Progenitor cell of endocrine pancreas (in vitro differentiated cells): ENCODE data around the gene NEMP2. TPM values are rescaled to one million over a fixed set of nuclear protein-coding genes. Genes with fewer than 3 reads are reported as not detected.

Source experiments
- DNase-seq: peaks from one replicate; pipeline ENCODE4 v3.0.0; 2021; ENCODE audit warnings: low spot score; ENCODE audit not compliant: unreplicated experiment
- H3K27ac Mint-ChIP-seq: 2 replicates; pipeline ENCODE4 v1.8.0; 2021; ENCODE audit warnings: mild to moderate bottlenecking, moderate library complexity, mixed read lengths
- H3K27me3 Mint-ChIP-seq: 2 replicates; pipeline ENCODE4 v1.8.0; 2021; ENCODE audit warnings: mixed read lengths
- H3K36me3 Mint-ChIP-seq: 2 replicates; pipeline ENCODE4 v1.8.0; 2022; ENCODE audit warnings: mixed read lengths; ENCODE audit not compliant: insufficient read depth
- H3K4me1 Mint-ChIP-seq: 2 replicates; pipeline ENCODE4 v1.8.0; 2021; ENCODE audit warnings: low read depth, mixed read lengths
- H3K4me3 Mint-ChIP-seq: 2 replicates; pipeline ENCODE4 v1.8.0; 2021; ENCODE audit warnings: low read depth, mild to moderate bottlenecking, moderate library complexity, mixed read lengths
- H3K9me3 Mint-ChIP-seq: 2 replicates; pipeline ENCODE4 v1.8.0; 2021; ENCODE audit warnings: low read depth, mixed read lengths
- CTCF ChIP-seq: fragments of 200-600 bp; sonication (generic); IDR thresholded peaks from one replicate; pipeline ENCODE4 v1.5.0; 2021; ENCODE audit warnings: antibody characterized with exemption, mild to moderate bottlenecking; ENCODE audit not compliant: unreplicated experiment
- total RNA-seq: library from RNA; stranded (reverse); gene quantifications from 2 replicates; pipeline ENCODE4 v1.2.1, GENCODE V29; 2021

NEMP2 gene
- total RNA-seq, 1 donor from 2014 or later, result 10.2 TPM

DNA sequence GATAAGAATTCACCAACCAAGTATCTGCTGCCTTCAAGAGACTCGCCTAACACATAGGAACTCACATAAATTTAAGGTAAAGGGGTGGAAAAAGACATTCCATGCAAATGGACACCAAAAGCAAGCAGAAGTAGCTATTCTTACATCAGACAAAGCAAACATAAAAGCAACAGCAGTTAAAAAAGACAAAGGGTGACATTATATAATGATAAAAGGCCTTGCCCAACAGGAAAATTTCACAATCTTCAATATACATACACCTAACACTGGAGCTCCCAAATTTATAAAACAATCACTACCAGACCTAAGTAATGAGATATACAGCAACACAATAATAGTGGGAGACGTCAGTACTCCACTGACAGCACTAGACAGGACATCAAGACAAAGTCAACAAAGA lies 41.4 kb downstream of the NEMP2 start:
- Mint-ChIP-seq H3K36me3 (peaks cover 46% of the 10 kb centered on the region), H3K27me3 (no peaks in the 10 kb centered on the region), H3K27ac (no peak overlapping the region), H3K4me3 (no peak overlapping the region), H3K4me1 (no peaks in the 10 kb centered on the region), H3K9me3 (peaks cover 41% of the 10 kb centered on the region)
- DNase-seq, result no peak
- no peak for TF ChIP-seq CTCF

DNA sequence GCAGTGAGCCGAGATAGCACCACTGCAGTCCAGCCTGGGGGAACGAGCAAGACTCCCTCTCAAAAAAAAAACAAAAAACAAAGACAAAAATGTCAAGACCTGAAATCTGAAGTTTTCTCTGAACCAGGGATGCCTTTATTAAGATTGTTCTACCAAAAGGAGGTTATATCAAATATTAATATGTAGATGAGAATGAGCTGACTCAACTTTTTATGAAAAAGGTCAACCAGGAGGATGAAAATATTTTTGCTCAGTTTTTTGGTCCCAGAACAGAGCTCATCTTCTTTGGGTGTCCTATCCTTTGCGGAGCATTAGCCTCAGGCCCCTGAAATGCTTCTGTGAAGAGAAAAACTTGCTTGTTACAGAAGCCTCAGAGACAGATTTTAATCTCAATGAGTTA lies 44.0 kb downstream of the NEMP2 start:
- Mint-ChIP-seq H3K4me1 (no peaks in the 10 kb centered on the region), H3K27me3 (no peaks in the 10 kb centered on the region), H3K36me3 (peaks cover 43% of the 10 kb centered on the region), H3K4me3 (no peak overlapping the region), H3K27ac (no peak overlapping the region), H3K9me3 (peaks cover 36% of the 10 kb centered on the region)
- TF ChIP-seq CTCF, result no peak
- DNase-seq, result no peak

GRCh38 chr2:190489475-190489874 lies 45.0 kb downstream of the NEMP2 start:
- Mint-ChIP-seq H3K9me3 (peaks cover 26% of the 10 kb centered on the region), H3K36me3 (peaks cover 36% of the 10 kb centered on the region), H3K27ac (no peak overlapping the region), H3K27me3 (no peaks in the 10 kb centered on the region), H3K4me3 (no peak overlapping the region), H3K4me1 (no peaks in the 10 kb centered on the region)
- no peak for DNase-seq
- no peak for TF ChIP-seq CTCF

- no peak for TF ChIP-seq CTCF
- H3K27me3 Mint-ChIP-seq, result no peaks in the 10 kb centered on the region
- no peak overlapping the region for H3K4me3 Mint-ChIP-seq
- peaks cover 18% of the 10 kb centered on the region for H3K9me3 Mint-ChIP-seq
- H3K36me3 Mint-ChIP-seq, result peaks cover 32% of the 10 kb centered on the region
- DNase-seq, result no peak
- H3K27ac Mint-ChIP-seq, result no peak overlapping the region
- H3K4me1 Mint-ChIP-seq, result peaks cover 7% of the 10 kb centered on the region
These were observed 45.8 kb downstream of the NEMP2 start for GRCh38 chr2:190488516-190489233.

DNA sequence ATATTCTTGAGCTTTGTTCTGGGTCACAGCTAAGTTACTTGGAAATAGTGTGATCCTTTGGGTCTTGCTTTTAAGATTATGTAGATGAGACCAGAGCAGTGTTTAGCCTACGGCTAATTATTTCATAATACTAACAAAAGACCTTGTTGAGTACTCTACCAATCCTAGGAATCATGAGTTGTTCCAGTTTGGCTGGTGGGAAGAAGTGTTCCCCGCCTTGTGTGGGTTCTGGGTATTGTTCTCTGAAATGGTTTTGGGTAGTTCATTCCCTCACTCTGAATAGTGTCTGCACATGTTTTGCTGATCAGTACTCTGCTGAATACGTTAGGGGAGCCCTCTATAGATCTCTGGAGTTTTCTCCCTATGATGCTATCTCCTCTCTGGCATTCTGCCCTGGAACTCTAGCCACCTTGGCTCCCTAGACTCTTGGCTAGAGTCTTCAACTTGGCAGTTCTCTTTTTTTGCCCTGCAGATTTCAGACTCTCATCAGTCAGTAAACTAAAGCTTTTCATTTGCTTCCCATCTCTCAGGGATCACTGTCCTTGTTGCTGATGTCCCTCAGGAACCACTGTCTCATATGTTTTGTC lies 48.4 kb downstream of the NEMP2 start:
- H3K27me3 Mint-ChIP-seq, result no peaks in the 10 kb centered on the region
- no peaks in the 10 kb centered on the region for H3K9me3 Mint-ChIP-seq
- peaks cover 11% of the 10 kb centered on the region for H3K4me1 Mint-ChIP-seq
- no peak overlapping the region for H3K4me3 Mint-ChIP-seq
- no peak for DNase-seq
- H3K36me3 Mint-ChIP-seq, result peaks cover 12% of the 10 kb centered on the region
- no peak overlapping the region for H3K27ac Mint-ChIP-seq
- TF ChIP-seq CTCF, result no peak
